Activated naive CD4-positive, alpha-beta T cell treated with anti-CD3 and anti-CD28 coated beads for 36 hours (primary cell): ENCODE measurements around the gene RNF217. TPM values are rescaled to one million over a fixed set of nuclear protein-coding genes. Genes with fewer than 3 reads are reported as not detected.
"Not testable (repeated sequence)": the region's sequence is repeated elsewhere in the genome, so short reads cannot be mapped to it uniquely, and the experiment has no call there.

Source experiments
- CTCF ChIA-PET: fragments of 350-600 bp; sonication (Branson Sonifier 250); formaldehyde crosslinking; loops from one replicate; lab custom pipeline; 2021; ENCODE audit warnings: antibody characterized with exemption; lab: Charles Lee
- DNase-seq: peaks from one replicate; pipeline ENCODE4 v3.0.0-alpha.2; 2020
- H3K27ac Mint-ChIP-seq: one replicate; pipeline ENCODE4 v1.8.0; 2021; ENCODE audit warnings: mild to moderate bottlenecking, mixed read lengths
- H3K27me3 Mint-ChIP-seq: one replicate; pipeline ENCODE4 v1.8.0; 2021; ENCODE audit warnings: low read depth, mixed read lengths
- H3K36me3 Mint-ChIP-seq: one replicate; pipeline ENCODE4 v1.8.0; 2021; ENCODE audit warnings: low read depth, mixed read lengths
- H3K4me1 Mint-ChIP-seq: one replicate; pipeline ENCODE4 v1.8.0; 2021; ENCODE audit warnings: low read depth, mixed read lengths
- H3K4me3 Mint-ChIP-seq: one replicate; pipeline ENCODE4 v1.8.0; 2021; ENCODE audit warnings: mild to moderate bottlenecking, moderate library complexity, mixed read lengths
- H3K9me3 Mint-ChIP-seq: one replicate; pipeline ENCODE4 v1.8.0; 2021; ENCODE audit warnings: mixed read lengths
- intact Hi-C: fragments of 100-400 bp; cut with micrococcal nuclease; formaldehyde crosslinking; loops from one replicate; pipeline ENCODE4 v1.15.1; 2023
- total RNA-seq, 2 experiments: library from RNA; stranded (reverse); gene quantifications; one replicate each; pipeline ENCODE4 v1.2.3, GENCODE V29; 2021

RNF217 gene
- total RNA-seq, 2 experiments from 2014 or later = 1.8 to 2.4 TPM

- intact Hi-C loops = no loop called here
- no peaks in the 10 kb centered on the region for H3K9me3 Mint-ChIP-seq
- CTCF ChIA-PET = no interaction called here
- no peaks in the 10 kb centered on the region for H3K4me1 Mint-ChIP-seq
- DNase-seq = no peak
- no peaks in the 10 kb centered on the region for H3K27me3 Mint-ChIP-seq
- H3K27ac Mint-ChIP-seq = no peak overlapping the region
- no peaks in the 10 kb centered on the region for H3K36me3 Mint-ChIP-seq
- no peak overlapping the region for H3K4me3 Mint-ChIP-seq
Measured at GRCh38 chr6:125054331-125054730, 92.1 kb downstream of the RNF217 start.

GRCh38 chr6:125057392-125058246 is 95.4 kb downstream of the RNF217 start:
- H3K36me3 Mint-ChIP-seq = no peaks in the 10 kb centered on the region
- H3K9me3 Mint-ChIP-seq = no peaks in the 10 kb centered on the region
- H3K27ac Mint-ChIP-seq = no peak overlapping the region
- intact Hi-C loops = no loop called here
- no peak for DNase-seq
- CTCF ChIA-PET = no interaction called here
- no peaks in the 10 kb centered on the region for H3K27me3 Mint-ChIP-seq
- H3K4me1 Mint-ChIP-seq = no peaks in the 10 kb centered on the region
- no peak overlapping the region for H3K4me3 Mint-ChIP-seq

DNA sequence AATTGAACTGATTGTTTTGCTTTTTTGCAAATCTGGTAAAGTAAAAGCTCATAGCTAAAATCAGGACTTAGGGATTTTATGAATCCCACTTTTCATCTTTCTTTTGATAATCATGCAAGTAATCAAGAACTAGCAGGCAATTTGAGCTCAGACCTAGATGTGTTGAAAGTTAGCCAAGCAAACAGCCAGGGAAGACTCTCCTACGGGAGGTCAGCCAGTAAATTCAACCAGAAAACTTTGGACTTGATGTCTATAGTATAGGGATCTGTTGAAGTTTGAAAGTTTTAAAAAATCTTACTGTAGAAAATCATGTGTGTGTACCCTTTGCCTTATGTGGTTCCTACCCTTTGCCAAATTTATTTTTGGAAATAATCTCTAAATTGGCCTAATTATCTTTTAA is 96.3 kb downstream of the RNF217 start:
- intact Hi-C loops = no loop called here
- Mint-ChIP-seq H3K27me3 (no peaks in the 10 kb centered on the region), H3K9me3 (no peaks in the 10 kb centered on the region), H3K27ac (no peak overlapping the region), H3K4me1 (no peaks in the 10 kb centered on the region), H3K4me3 (no peak overlapping the region), H3K36me3 (no peaks in the 10 kb centered on the region)
- no peak for DNase-seq
- CTCF ChIA-PET = no interaction called here

- no peaks in the 10 kb centered on the region for H3K27me3 Mint-ChIP-seq
- no peaks in the 10 kb centered on the region for H3K36me3 Mint-ChIP-seq
- no peaks in the 10 kb centered on the region for H3K4me1 Mint-ChIP-seq
- no peak for DNase-seq
- CTCF ChIA-PET = no interaction called here
- no peaks in the 10 kb centered on the region for H3K9me3 Mint-ChIP-seq
- intact Hi-C loops = no loop called here
- no peak overlapping the region for H3K27ac Mint-ChIP-seq
- no peak overlapping the region for H3K4me3 Mint-ChIP-seq
Measured at GRCh38 chr6:125063307-125063706, 101.1 kb downstream of the RNF217 start.

GRCh38 chr6:125066140-125066539 is 103.9 kb downstream of the RNF217 start:
- H3K36me3 Mint-ChIP-seq = no peaks in the 10 kb centered on the region
- no peaks in the 10 kb centered on the region for H3K9me3 Mint-ChIP-seq
- intact Hi-C loops = loop anchor here (2.0 kb wide), 1 partner anchor 107 kb away; no protein-coding TSS in a partner anchor
- no peak overlapping the region for H3K27ac Mint-ChIP-seq
- CTCF ChIA-PET = no interaction called here
- H3K4me1 Mint-ChIP-seq = no peaks in the 10 kb centered on the region
- no peak for DNase-seq
- H3K27me3 Mint-ChIP-seq = no peaks in the 10 kb centered on the region
- no peak overlapping the region for H3K4me3 Mint-ChIP-seq

GRCh38 chr6:125066964-125067363 is 104.7 kb downstream of the RNF217 start:
- DNase-seq = peak; percentile 49
- Mint-ChIP-seq H3K27ac (no peak overlapping the region), H3K4me1 (no peaks in the 10 kb centered on the region), H3K36me3 (no peaks in the 10 kb centered on the region), H3K27me3 (no peaks in the 10 kb centered on the region), H3K9me3 (no peaks in the 10 kb centered on the region), H3K4me3 (no peak overlapping the region)
- CTCF ChIA-PET = no interaction called here
- intact Hi-C loops = loop anchor here (2.0 kb wide), 1 partner anchor 108 kb away; no protein-coding TSS in a partner anchor

DNA sequence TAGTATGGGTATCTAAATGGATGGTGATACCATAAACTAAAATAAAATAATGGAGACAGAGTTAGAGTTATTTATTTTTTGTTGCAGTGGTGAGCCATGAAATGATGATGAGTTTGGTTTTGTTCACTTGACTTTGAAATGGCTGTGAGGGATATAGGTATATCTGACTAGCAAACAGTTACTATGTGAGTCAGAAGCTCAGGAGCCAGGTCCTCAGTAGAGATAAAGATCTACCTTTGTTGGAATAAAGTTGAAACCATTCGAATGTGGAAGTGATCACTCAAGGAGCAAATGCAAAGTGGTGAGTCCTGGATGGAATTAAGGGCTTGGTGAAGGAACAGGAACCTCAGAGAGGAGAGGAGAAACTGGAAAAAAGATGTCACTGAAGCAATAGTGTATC is 105.3 kb downstream of the RNF217 start:
- CTCF ChIA-PET = no interaction called here
- H3K36me3 Mint-ChIP-seq = no peaks in the 10 kb centered on the region
- no peak for DNase-seq
- H3K4me1 Mint-ChIP-seq = no peaks in the 10 kb centered on the region
- no peak overlapping the region for H3K27ac Mint-ChIP-seq
- no peaks in the 10 kb centered on the region for H3K9me3 Mint-ChIP-seq
- H3K4me3 Mint-ChIP-seq = no peak overlapping the region
- intact Hi-C loops = loop anchor here (2.0 kb wide), 1 partner anchor 109 kb away; no protein-coding TSS in a partner anchor
- H3K27me3 Mint-ChIP-seq = no peaks in the 10 kb centered on the region

DNA sequence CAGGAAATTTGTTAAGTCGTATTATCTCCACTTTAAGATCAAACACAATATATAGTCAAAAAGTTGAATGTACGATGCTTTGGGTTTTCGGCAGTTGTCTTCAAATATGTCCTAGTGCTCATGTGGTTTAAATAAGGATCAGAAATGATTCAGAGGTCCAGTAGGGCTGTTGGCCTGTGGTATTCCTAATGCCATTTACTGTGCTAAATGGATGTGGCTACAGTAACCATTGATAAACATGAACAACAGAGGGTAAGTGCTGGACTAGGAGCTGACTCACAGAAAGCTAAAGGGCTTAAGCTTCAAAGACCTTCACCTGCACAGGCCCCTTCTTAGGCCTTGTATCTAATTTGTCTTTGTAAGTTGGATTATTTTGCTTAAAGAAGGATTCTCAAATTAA is 110.8 kb downstream of the RNF217 start:
- no peak overlapping the region for H3K4me3 Mint-ChIP-seq
- no peak overlapping the region for H3K27ac Mint-ChIP-seq
- DNase-seq = no peak
- no peaks in the 10 kb centered on the region for H3K27me3 Mint-ChIP-seq
- CTCF ChIA-PET = no interaction called here
- intact Hi-C loops = no loop called here
- H3K36me3 Mint-ChIP-seq = no peaks in the 10 kb centered on the region
- no peaks in the 10 kb centered on the region for H3K4me1 Mint-ChIP-seq
- no peaks in the 10 kb centered on the region for H3K9me3 Mint-ChIP-seq

- H3K36me3 Mint-ChIP-seq = no peaks in the 10 kb centered on the region
- CTCF ChIA-PET = no interaction called here
- no peaks in the 10 kb centered on the region for H3K27me3 Mint-ChIP-seq
- DNase-seq = no peak
- no peaks in the 10 kb centered on the region for H3K9me3 Mint-ChIP-seq
- no peak overlapping the region for H3K4me3 Mint-ChIP-seq
- intact Hi-C loops = no loop called here
- H3K27ac Mint-ChIP-seq = no peak overlapping the region
- no peaks in the 10 kb centered on the region for H3K4me1 Mint-ChIP-seq
Measured at GRCh38 chr6:125074120-125074519, 111.9 kb downstream of the RNF217 start.

- H3K9me3 Mint-ChIP-seq, H3K4me3 Mint-ChIP-seq, DNase-seq, H3K27me3 Mint-ChIP-seq, H3K4me1 Mint-ChIP-seq, H3K27ac Mint-ChIP-seq, CTCF ChIA-PET, H3K36me3 Mint-ChIP-seq, intact Hi-C loops: not testable (repeated sequence)
Measured at GRCh38 chr6:125075073-125075472, 112.8 kb downstream of the RNF217 start.

DNA sequence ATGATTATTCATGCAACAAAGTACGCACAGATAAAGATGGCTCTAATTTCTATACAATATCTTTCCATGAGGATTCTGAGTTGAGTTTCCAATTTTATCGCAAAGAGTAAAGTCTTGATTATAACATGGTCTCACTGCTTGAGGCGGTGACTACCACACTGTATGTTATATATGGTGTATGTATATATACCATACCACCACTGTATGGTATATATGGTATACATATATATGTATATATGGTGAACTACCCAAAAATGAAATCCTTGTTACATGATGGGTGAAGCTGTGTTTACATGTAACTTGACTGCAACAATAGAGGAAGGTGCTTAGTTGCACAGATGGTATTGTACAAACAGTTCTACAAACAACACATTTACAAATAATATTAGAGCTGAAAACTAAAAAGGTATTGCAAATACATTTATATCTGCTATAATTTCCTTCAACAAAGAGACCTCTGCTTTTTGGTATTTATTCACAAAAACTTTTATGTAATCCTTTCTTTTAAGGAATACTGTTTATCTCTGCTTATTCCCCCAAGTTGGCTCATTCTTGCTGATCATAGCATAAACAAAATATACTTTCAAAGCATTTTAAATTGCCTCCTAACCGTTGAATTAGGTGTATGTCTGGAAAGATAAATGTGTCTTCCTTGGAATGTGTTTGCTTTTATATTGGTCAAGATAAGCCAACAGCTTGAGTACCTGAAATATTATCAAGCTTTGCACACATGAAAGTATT is 113.7 kb downstream of the RNF217 start:
- Mint-ChIP-seq H3K27me3 (no peaks in the 10 kb centered on the region), H3K4me3 (no peak overlapping the region), H3K36me3 (no peaks in the 10 kb centered on the region), H3K4me1 (no peaks in the 10 kb centered on the region), H3K9me3 (no peaks in the 10 kb centered on the region), H3K27ac (no peak overlapping the region)
- intact Hi-C loops = no loop called here
- CTCF ChIA-PET = no interaction called here
- no peak for DNase-seq

- intact Hi-C loops = no loop called here
- CTCF ChIA-PET = no interaction called here
- no peak overlapping the region for H3K27ac Mint-ChIP-seq
- H3K9me3 Mint-ChIP-seq = no peaks in the 10 kb centered on the region
- no peaks in the 10 kb centered on the region for H3K4me1 Mint-ChIP-seq
- no peaks in the 10 kb centered on the region for H3K27me3 Mint-ChIP-seq
- no peaks in the 10 kb centered on the region for H3K36me3 Mint-ChIP-seq
- no peak for DNase-seq
- H3K4me3 Mint-ChIP-seq = no peak overlapping the region
Measured at GRCh38 chr6:125076482-125076742, 114.2 kb downstream of the RNF217 start.

- no peaks in the 10 kb centered on the region for H3K9me3 Mint-ChIP-seq
- H3K27ac Mint-ChIP-seq = no peak overlapping the region
- no peaks in the 10 kb centered on the region for H3K36me3 Mint-ChIP-seq
- no peak overlapping the region for H3K4me3 Mint-ChIP-seq
- H3K27me3 Mint-ChIP-seq = no peaks in the 10 kb centered on the region
- CTCF ChIA-PET = no interaction called here
- DNase-seq = no peak
- H3K4me1 Mint-ChIP-seq = no peaks in the 10 kb centered on the region
- intact Hi-C loops = no loop called here
Measured at GRCh38 chr6:125077453-125077852, 115.2 kb downstream of the RNF217 start.
